Neural cell (in vitro differentiated cells): ENCODE results near the gene A1BG. TPM values are rescaled to one million over a fixed set of nuclear protein-coding genes. Genes with fewer than 3 reads are reported as not detected.
A peak's percentile ranks its signal among the peaks of the same experiment; 100 is the strongest.

ENCODE experiments used
- H2AFZ ChIP-seq: fragments of 200-600, 300-800 bp; sonication (generic), shearing (Covaris generic); 2 replicates; pipeline ENCODE4 v1.6.0; 2014; ENCODE audit warnings: low read depth, mild to moderate bottlenecking, antibody characterized with exemption, low read length, moderate library complexity
- H3F3A ChIP-seq: fragments of 200-600 bp; shearing (Covaris generic); 2 replicates; pipeline ENCODE4 v1.6.1; 2016; ENCODE audit warnings: mild to moderate bottlenecking, moderate library complexity, mixed read lengths, antibody characterized with exemption, low read length; ENCODE audit not compliant: insufficient read depth, poor library complexity, severe bottlenecking
- H3K27ac ChIP-seq: fragments of 200-600, 300-800 bp; sonication (generic), shearing (Covaris generic); 2 replicates; pipeline ENCODE4 v1.5.1; 2014; ENCODE audit warnings: mild to moderate bottlenecking, low read length, moderate library complexity
- H3K27me3 ChIP-seq: fragments of 300-800, 200-600 bp; sonication (generic), shearing (Covaris generic); 2 replicates; pipeline ENCODE4 v1.6.0; 2014; ENCODE audit warnings: mild to moderate bottlenecking, low read depth, low read length, moderate library complexity; ENCODE audit not compliant: insufficient read depth
- H3K36me3 ChIP-seq: fragments of 300-800, 200-600 bp; sonication (generic), shearing (Covaris generic); 2 replicates; pipeline ENCODE4 v1.5.1; 2014; ENCODE audit warnings: mild to moderate bottlenecking, antibody characterized with exemption, low read length, moderate library complexity; ENCODE audit not compliant: insufficient read depth
- H3K4me2 ChIP-seq: fragments of 300-800, 200-600 bp; sonication (generic), shearing (Covaris generic); 2 replicates; pipeline ENCODE4 v1.6.0; 2014; ENCODE audit warnings: mild to moderate bottlenecking, low read length
- H3K4me3 ChIP-seq: fragments of 300-800, 200-600 bp; sonication (generic), shearing (Covaris generic); 2 replicates; pipeline ENCODE4 v1.5.1; 2014; ENCODE audit warnings: mild to moderate bottlenecking, low read length, moderate library complexity
- H3K79me2 ChIP-seq: fragments of 200-600 bp; shearing (Covaris generic); replicated peaks from 2 replicates; pipeline ENCODE4 v1.6.0; 2014; ENCODE audit warnings: mild to moderate bottlenecking, low read length, moderate library complexity; ENCODE audit not compliant: insufficient read depth
- H3K9ac ChIP-seq: fragments of 300-800, 200-600 bp; sonication (generic), shearing (Covaris generic); 2 replicates; pipeline ENCODE4 v1.6.1; 2016; ENCODE audit warnings: mild to moderate bottlenecking, low read length, mixed read lengths
- H3K9me2 ChIP-seq: fragments of 200-600 bp; shearing (Covaris generic); 2 replicates; pipeline ENCODE4 v1.6.1; 2016; ENCODE audit warnings: mild to moderate bottlenecking, low read length, mixed read lengths; ENCODE audit not compliant: insufficient read depth
- H3K9me3 ChIP-seq: fragments of 200-600, 300-800 bp; sonication (generic), shearing (Covaris generic); 2 replicates; pipeline ENCODE4 v1.6.1; 2016; ENCODE audit warnings: mild to moderate bottlenecking, mixed run types, low read length, moderate library complexity, mixed read lengths
- H4K20me1 ChIP-seq: fragments of 200-600 bp; shearing (Covaris generic); 2 replicates; pipeline ENCODE4 v1.6.1; 2016; ENCODE audit warnings: mild to moderate bottlenecking, mixed run types; ENCODE audit not compliant: insufficient read depth
- EP300 ChIP-seq: fragments of 450-650 bp; conservative IDR thresholded peaks from 2 replicates; pipeline ENCODE4 v1.6.1; 2014; ENCODE audit warnings: antibody characterized with exemption, mild to moderate bottlenecking, moderate library complexity; ENCODE audit not compliant: poor library complexity, severe bottlenecking
- EZH2 ChIP-seq: fragments of 200-600, 300-800 bp; shearing (Covaris generic), sonication (generic); IDR thresholded peaks from 2 replicates; pipeline ENCODE4 v1.6.1; 2014; ENCODE audit warnings: antibody characterized with exemption, low read length, borderline replicate concordance, mild to moderate bottlenecking; ENCODE audit not compliant: insufficient read depth, poor library complexity, severe bottlenecking
- MXI1 ChIP-seq: fragments of 450-650 bp; conservative IDR thresholded peaks from 2 replicates; pipeline ENCODE4 v1.6.1; 2014; ENCODE audit warnings: antibody characterized with exemption, mild to moderate bottlenecking; ENCODE audit not compliant: poor library complexity, severe bottlenecking
- POLR2AphosphoS5 ChIP-seq: IDR thresholded peaks from 2 replicates; pipeline ENCODE4 v1.6.1; 2012
- RAD21 ChIP-seq: fragments of 450-650 bp; conservative IDR thresholded peaks from 2 replicates; pipeline ENCODE4 v1.6.1; 2014; ENCODE audit warnings: antibody characterized with exemption, mild to moderate bottlenecking, moderate library complexity
- SMC3 ChIP-seq: fragments of 450-650 bp; conservative IDR thresholded peaks from 2 replicates; pipeline ENCODE4 v1.6.1; 2014; ENCODE audit warnings: antibody characterized with exemption, mild to moderate bottlenecking, moderate library complexity; ENCODE audit not compliant: poor library complexity
- TAF1 ChIP-seq: IDR thresholded peaks from 2 replicates; pipeline ENCODE4 v1.6.1; 2012; ENCODE audit warnings: low read depth
- polyA minus RNA-seq: library from RNA; depleted of rRNA, polyadenylated mRNA; stranded (reverse); fragments of >200 nt; gene quantifications from 2 replicates; pipeline ENCODE4 v1.2.3, GENCODE V29; 2014
- polyA plus RNA-seq: library from polyadenylated mRNA; depleted of rRNA; stranded (reverse); fragments of >200 nt; gene quantifications from 2 replicates; pipeline ENCODE4 v1.2.3, GENCODE V29; 2014
- TF ChIP-seq, protein P1 (sequence below): fragments of 450-650 bp; IDR thresholded peaks from 2 replicates; pipeline ENCODE4 v1.5.1; 2014; ENCODE audit warnings: antibody characterized with exemption, mild to moderate bottlenecking, moderate library complexity; ENCODE audit not compliant: poor library complexity, severe bottlenecking
- TF ChIP-seq, protein P2 (sequence below): IDR thresholded peaks from 2 replicates; pipeline ENCODE4 v1.6.1; 2012; ENCODE audit warnings: borderline replicate concordance

The A1BG gene, protein sequence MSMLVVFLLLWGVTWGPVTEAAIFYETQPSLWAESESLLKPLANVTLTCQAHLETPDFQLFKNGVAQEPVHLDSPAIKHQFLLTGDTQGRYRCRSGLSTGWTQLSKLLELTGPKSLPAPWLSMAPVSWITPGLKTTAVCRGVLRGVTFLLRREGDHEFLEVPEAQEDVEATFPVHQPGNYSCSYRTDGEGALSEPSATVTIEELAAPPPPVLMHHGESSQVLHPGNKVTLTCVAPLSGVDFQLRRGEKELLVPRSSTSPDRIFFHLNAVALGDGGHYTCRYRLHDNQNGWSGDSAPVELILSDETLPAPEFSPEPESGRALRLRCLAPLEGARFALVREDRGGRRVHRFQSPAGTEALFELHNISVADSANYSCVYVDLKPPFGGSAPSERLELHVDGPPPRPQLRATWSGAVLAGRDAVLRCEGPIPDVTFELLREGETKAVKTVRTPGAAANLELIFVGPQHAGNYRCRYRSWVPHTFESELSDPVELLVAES
- 35.4 and 40.0 TPM in 2 replicates for polyA plus RNA-seq
- polyA minus RNA-seq: 2.1 and 5.1 TPM in 2 replicates

DNA sequence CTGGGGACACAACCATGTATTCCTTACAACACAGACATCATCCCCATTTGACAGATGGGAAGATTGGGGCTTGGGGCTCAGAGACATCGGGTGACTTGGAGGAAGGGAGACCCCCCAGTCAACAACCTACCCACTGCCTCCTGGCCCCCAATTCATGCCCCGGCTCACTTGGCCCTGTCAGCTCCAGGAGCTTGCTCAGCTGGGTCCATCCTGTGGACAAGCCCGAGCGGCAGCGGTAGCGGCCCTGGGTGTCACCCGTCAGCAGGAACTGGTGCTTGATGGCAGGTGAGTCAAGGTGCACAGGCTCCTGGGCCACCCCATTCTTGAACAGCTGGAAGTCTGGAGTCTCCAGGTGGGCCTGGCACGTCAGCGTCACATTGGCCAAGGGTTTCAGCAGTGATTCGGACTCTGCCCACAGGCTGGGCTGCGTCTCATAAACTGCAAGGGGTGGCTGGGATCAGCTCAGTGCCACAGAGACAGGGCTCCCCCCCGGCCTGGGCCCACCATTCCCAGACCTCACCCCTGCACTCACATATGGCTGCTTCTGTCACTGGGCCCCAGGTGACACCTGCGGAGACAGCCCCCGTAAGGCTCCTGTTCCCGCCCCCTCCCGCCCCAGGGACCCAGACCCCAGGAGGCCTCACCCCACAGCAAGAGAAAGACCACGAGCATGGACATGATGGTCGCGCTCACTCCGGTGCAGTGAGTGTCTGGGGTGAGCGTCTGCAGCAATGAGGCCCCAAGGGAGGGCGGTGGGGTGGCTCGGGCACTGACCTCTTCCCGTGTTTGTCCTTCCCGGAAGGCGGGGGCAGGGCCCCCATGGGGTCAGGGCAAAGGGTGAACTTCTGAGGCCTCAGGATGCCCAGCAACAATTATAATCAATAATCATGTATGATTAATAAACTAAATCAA, at the start of gene A1BG:
Gene A1BG (minus strand): TSS at position 733 of the 912 bp plus-strand sequence. CDS start 55 bp downstream, at position 678.
- Histone ChIP-seq H3K9ac (no peak within 1 kb of the TSS), H3K4me2 (no peak within 1 kb of the TSS), H3K27me3 (no peaks in the 10 kb centered on the region), H3F3A (no peaks in the 10 kb centered on the region), H4K20me1 (no peaks in the 10 kb centered on the region), H3K9me2 (no peaks in the 10 kb centered on the region), H3K27ac (no peak within 1 kb of the TSS), H3K9me3 (no peaks in the 10 kb centered on the region), H3K4me3 (no peak within 1 kb of the TSS), H2AFZ (no peak within 1 kb of the TSS), H3K79me2 (peaks cover 5% of the 10 kb centered on the region), H3K36me3 (no peaks in the 10 kb centered on the region)
- TF ChIP-seq EP300: no peak
- TF ChIP-seq POLR2AphosphoS5: no peak
- TF ChIP-seq RAD21: no peak

DNA sequence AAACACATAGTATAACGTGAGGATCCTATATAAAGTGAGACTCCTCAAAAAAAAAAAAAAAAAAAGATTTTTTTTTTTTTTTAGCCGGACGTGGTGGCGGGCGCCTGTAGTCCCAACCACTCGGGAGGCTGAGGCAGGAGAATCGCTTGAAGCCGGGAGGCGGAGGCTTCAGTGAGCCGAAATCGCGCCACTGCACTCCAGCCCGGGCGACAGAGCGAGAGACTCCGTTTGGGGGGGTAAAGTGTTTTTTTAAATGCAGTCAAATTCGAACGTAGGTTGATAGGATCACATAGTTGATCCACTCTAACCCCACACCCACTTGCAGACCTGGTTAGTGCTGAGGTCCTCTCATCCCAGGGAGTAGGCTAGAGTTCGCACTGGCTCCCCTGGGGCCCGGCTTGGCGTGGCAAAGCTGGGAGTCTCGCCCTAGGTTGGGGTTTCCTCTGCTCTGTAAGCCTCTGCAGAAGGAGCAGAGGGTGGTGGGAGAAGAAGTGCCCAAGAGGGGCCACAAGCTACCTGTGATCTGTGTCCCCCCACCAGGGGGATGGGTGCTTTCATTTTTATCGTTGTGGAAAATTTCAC, 48.6 kb upstream of the A1BG start:
- H3K9me2 ChIP-seq: no peaks in the 10 kb centered on the region
- H3K4me2 ChIP-seq: peak overlapping the region; percentile 39
- H3K4me3 ChIP-seq: peak overlapping the region; percentile 81
- no peaks in the 10 kb centered on the region for H4K20me1 ChIP-seq
- no peaks in the 10 kb centered on the region for H3K36me3 ChIP-seq
- no peaks in the 10 kb centered on the region for H3K27me3 ChIP-seq
- no peaks in the 10 kb centered on the region for H3K9me3 ChIP-seq
- TF ChIP-seq POLR2AphosphoS5 (no peak), TAF1 (no peak), RAD21 (no peak), SMC3 (no peak), EP300 (no peak), MXI1 (no peak), EZH2 (no peak)
- TF ChIP-seq, protein P1, sequence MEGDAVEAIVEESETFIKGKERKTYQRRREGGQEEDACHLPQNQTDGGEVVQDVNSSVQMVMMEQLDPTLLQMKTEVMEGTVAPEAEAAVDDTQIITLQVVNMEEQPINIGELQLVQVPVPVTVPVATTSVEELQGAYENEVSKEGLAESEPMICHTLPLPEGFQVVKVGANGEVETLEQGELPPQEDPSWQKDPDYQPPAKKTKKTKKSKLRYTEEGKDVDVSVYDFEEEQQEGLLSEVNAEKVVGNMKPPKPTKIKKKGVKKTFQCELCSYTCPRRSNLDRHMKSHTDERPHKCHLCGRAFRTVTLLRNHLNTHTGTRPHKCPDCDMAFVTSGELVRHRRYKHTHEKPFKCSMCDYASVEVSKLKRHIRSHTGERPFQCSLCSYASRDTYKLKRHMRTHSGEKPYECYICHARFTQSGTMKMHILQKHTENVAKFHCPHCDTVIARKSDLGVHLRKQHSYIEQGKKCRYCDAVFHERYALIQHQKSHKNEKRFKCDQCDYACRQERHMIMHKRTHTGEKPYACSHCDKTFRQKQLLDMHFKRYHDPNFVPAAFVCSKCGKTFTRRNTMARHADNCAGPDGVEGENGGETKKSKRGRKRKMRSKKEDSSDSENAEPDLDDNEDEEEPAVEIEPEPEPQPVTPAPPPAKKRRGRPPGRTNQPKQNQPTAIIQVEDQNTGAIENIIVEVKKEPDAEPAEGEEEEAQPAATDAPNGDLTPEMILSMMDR: no peak
- TF ChIP-seq, protein P2, sequence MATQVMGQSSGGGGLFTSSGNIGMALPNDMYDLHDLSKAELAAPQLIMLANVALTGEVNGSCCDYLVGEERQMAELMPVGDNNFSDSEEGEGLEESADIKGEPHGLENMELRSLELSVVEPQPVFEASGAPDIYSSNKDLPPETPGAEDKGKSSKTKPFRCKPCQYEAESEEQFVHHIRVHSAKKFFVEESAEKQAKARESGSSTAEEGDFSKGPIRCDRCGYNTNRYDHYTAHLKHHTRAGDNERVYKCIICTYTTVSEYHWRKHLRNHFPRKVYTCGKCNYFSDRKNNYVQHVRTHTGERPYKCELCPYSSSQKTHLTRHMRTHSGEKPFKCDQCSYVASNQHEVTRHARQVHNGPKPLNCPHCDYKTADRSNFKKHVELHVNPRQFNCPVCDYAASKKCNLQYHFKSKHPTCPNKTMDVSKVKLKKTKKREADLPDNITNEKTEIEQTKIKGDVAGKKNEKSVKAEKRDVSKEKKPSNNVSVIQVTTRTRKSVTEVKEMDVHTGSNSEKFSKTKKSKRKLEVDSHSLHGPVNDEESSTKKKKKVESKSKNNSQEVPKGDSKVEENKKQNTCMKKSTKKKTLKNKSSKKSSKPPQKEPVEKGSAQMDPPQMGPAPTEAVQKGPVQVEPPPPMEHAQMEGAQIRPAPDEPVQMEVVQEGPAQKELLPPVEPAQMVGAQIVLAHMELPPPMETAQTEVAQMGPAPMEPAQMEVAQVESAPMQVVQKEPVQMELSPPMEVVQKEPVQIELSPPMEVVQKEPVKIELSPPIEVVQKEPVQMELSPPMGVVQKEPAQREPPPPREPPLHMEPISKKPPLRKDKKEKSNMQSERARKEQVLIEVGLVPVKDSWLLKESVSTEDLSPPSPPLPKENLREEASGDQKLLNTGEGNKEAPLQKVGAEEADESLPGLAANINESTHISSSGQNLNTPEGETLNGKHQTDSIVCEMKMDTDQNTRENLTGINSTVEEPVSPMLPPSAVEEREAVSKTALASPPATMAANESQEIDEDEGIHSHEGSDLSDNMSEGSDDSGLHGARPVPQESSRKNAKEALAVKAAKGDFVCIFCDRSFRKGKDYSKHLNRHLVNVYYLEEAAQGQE: no peak
- no peaks in the 10 kb centered on the region for H3F3A ChIP-seq
- H3K9ac ChIP-seq: peak overlapping the region; percentile 83
- H3K79me2 ChIP-seq: peaks cover 12% of the 10 kb centered on the region
- no peak overlapping the region for H2AFZ ChIP-seq
- H3K27ac ChIP-seq: peak overlapping the region; percentile 91
